Measurements from ENCODE around the gene A1BG.

The A1BG gene

GRCh38 chr19:58305065-58305931 is 48.0 kb downstream of the A1BG start, which contains the start of gene ERVK3-1:
ERVK3-1 (plus strand) TSS chr19:58305377; CDS start chr19:58312169, 6,792 bp downstream.
- peak; percentile 99 for DNase-seq (ENCODE audit: low read depth)
- no peak for TF ChIP-seq CTCF (IDR thresholded peaks at IDR 0.05; ENCODE audit: insufficient read depth, low read depth, low read length, missing control alignments)
- H3K4me3 ChIP-seq (ENCODE audit: low read depth, low read length) = peak within 1 kb of the TSS; percentile 80

GRCh38 chr19:58304748-58305064 is 48.6 kb downstream of the A1BG start:
- DNase-seq (ENCODE audit: low read depth) = no peak
- peak overlapping the region; percentile 80 for H3K4me3 ChIP-seq (ENCODE audit: low read depth, low read length)
- no peak for TF ChIP-seq CTCF (IDR thresholded peaks at IDR 0.05; ENCODE audit: insufficient read depth, low read depth, low read length, missing control alignments)

DNA sequence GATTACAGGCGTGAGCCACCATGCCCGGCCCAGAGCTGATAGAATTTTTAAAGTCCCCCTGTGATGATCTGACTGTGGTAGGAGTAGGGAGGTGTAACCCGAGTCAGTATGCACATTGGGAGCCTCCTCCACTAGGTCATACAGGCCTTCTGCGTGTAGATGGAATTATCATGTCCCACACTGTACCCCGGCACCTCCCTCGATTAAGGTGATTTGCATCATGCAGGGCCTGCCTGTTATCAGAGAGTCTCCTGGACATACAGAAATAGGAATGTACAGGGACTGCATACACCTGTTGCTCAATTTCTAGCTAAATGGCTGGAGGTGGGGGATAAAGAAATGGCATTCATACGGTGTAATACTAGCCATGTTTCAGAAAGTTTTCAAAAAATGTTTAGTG is 49.0 kb downstream of the A1BG start:
- no peak for TF ChIP-seq CTCF (IDR thresholded peaks at IDR 0.05; ENCODE audit: insufficient read depth, low read depth, low read length, missing control alignments)
- H3K4me3 ChIP-seq (ENCODE audit: low read depth, low read length) = no peak overlapping the region
- no peak for DNase-seq (ENCODE audit: low read depth)

DNA sequence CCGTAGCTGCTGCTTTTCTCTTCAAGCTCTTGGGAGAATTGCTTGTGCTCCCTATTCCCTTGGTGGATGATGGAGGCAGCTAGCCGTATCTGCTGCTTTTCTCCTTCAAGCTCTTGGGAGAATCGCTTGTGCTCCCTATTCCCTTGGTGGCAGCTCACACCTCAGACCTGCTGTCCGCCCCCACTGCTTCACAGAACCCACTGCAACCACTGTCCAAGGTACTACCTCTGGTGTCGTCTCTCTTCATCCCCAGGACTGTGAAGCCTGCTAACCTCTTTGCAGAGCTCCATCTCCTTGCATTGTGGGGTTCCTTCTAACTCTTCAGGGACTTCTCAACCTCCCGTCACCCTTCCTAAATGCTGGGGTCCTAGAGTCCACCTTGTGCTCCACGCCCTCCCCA is 52.7 kb downstream of the A1BG start:
- no peak for TF ChIP-seq CTCF (IDR thresholded peaks at IDR 0.05; ENCODE audit: insufficient read depth, low read depth, low read length, missing control alignments)
- no peak for DNase-seq (ENCODE audit: low read depth)
- no peak overlapping the region for H3K4me3 ChIP-seq (ENCODE audit: low read depth, low read length)

- no peak for DNase-seq (ENCODE audit: low read depth)
- no peak overlapping the region for H3K4me3 ChIP-seq (ENCODE audit: low read depth, low read length)
- TF ChIP-seq CTCF (IDR thresholded peaks at IDR 0.05; ENCODE audit: insufficient read depth, low read depth, low read length, missing control alignments) = no peak
Observed at GRCh38 chr19:58296104-58296503, 57.2 kb downstream of the A1BG start.
